NCI-H1436 treated with DMSO at 0.1 percent for 48 hours (cell line): ENCODE data around the gene DPP10.

Experiments used
- DNase-seq: peaks from one replicate; lab custom pipeline; 2025; lab: John Stamatoyannopoulos, UW

DPP10 gene

GRCh38 chr2:114609203-114609602 is 166.8 kb downstream of the DPP10 start:
- DNase-seq, result no peak

DNA sequence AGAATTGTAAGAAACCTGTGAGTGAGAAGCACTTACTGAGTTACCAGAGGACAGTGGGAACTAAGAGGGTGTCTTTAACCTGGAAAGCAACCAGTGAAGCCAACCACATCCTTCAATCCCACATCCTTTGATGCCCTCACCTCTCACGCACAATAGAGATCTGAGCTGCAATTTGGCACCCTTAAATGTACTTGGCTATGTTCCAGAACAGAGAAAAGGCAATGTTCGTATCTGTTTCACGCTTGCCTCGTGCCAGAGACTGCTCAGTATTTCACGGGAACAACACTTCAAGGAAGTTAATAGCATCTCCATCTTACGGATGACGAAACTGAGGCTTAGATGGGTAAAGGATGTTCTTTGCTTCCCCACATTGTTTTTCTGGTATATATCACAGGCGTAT is 167.4 kb downstream of the DPP10 start:
- no peak for DNase-seq

DNA sequence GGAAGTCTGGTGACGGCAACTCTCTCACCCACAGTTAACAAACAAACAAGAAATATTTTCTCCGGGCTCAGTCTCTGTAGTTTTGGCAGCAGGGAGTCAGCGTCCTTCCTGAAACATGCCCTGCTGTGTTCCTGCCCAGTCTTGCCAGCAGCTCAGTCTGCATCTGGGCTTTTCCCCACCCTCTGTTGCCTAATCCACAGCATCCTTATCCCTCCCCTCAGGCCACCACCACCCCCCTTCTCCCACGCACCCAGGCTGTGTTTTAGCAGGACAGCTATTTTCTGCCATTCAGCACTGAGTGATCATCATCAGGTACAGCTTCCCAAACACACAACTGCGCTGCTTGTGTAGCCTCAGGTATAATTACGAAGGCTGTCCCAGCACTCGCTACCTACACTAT is 168.2 kb downstream of the DPP10 start:
- no peak for DNase-seq

GRCh38 chr2:114614592-114614991 is 172.2 kb downstream of the DPP10 start:
- DNase-seq, result no peak

GRCh38 chr2:114628481-114628880 is 186.0 kb downstream of the DPP10 start:
- no peak for DNase-seq

DNA sequence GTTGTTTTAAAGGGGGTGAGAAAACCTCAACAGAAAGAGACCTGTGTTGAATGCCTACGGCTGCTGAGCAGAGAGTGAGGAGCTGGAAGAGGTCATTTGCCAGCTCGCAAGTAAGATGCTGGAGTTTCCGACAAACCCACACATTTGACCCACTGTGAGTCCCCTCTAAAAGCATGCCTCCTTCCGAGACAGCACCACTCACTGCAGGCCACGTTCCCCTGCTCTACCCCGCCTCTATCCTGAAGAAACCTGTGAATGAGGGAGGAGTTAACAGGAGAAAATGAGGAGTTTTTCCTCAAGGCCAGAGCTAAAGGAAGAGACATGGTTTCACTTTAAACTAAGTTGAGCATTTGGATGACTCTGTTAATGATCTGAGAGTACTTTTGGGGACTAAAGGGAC is 188.7 kb downstream of the DPP10 start:
- DNase-seq, result no peak

- no peak for DNase-seq
These were observed 199.8 kb downstream of the DPP10 start for GRCh38 chr2:114642166-114642770.

DNA sequence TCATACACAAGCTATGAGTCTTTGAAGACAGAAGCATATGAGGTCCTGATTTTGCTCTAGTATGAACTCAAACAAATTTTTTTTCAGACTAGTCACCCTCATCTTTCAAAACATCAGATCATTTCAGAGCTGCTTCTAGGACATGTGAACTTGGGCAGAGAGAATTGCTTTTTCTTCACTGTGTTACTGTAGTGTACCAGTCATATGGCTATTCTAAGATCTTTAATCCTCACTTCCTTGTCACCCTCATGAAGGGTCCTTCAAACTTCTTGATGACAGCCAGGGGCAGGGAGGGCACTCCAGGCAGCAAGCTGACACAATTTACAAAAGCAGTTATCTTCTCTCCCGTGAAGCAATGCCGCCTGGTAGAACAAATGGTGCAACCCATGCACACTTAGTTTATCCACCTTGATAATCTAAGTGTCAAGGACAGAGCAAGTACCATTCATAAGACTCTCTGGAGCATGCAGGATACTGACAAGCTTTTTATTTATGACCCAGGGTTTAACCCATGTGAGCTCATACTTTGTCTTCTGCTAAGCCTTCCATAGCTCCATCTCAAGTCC is 200.6 kb downstream of the DPP10 start:
- DNase-seq, result no peak

DNA sequence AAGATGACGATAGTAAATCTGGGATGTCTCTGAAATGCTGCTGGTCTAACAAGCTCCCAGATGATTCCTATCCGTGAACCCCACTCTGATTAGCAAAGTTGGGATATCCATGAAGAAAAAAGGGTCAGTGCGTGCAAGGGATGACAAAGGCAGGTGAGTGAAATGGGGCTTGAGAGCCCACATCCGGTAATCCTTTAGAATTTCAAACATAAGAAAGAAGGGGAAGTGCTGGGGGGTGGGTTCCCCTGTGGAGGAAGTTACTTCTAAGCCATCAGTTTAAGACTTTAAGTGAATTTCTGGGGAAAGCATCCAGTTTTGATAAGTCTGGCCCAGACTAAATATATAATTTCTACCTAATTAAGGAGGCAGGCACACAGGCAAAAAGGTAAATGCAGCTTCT is 209.5 kb downstream of the DPP10 start:
- no peak for DNase-seq

GRCh38 chr2:114659880-114660279 is 217.4 kb downstream of the DPP10 start:
- DNase-seq, result no peak

- DNase-seq, result no peak
These were observed 219.8 kb downstream of the DPP10 start for GRCh38 chr2:114661971-114662939.

GRCh38 chr2:114668415-114668814 is 226.0 kb downstream of the DPP10 start:
- no peak for DNase-seq

GRCh38 chr2:114683251-114683650 is 240.8 kb downstream of the DPP10 start:
- DNase-seq, result no peak

- DNase-seq, result no peak
These were observed 242.0 kb downstream of the DPP10 start for GRCh38 chr2:114684403-114684802.

DNA sequence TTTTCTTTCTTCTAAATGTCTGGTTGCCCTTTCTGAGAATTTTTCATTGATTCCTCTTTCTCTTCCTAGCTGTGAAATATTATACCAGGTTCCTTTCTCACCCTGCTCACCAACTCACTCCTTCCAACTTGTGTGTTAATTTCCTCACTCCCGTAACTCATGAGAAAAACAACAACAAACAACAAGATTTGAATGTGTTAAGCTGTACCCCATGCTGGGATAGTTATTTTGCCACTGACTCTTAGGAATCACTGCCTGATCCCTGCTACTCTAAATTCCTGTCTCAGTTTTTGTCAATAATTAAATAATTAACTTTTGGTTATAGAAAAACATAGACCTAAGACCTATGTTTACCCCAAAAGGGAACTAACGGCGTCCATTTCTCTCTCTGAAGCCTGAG is 242.7 kb downstream of the DPP10 start:
- DNase-seq, result no peak

DNA sequence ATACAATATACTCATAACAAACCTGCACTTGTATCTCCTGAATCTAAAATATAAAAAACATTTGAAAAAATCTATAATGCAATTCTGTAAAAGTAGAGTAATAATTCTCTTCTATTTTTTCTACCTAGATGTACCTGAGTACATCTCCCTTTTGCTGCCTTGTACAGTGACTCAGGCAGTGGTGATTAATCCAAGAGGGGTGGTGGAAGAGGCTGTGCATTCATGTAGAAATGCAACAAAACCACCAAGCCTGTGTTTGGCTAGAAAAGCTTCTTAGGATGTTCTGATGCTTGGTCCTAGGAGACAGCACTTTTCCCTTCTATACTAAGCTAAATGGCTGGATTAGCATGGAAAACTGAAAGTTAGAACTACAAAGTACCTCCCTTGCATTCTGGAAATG is 245.8 kb downstream of the DPP10 start:
- DNase-seq, result no peak

- DNase-seq, result no peak
These were observed 256.1 kb downstream of the DPP10 start for GRCh38 chr2:114698520-114698919.

GRCh38 chr2:114699423-114699944 is 257.0 kb downstream of the DPP10 start:
- no peak for DNase-seq

GRCh38 chr2:114700440-114700839 is 258.0 kb downstream of the DPP10 start:
- DNase-seq, result no peak

DNA sequence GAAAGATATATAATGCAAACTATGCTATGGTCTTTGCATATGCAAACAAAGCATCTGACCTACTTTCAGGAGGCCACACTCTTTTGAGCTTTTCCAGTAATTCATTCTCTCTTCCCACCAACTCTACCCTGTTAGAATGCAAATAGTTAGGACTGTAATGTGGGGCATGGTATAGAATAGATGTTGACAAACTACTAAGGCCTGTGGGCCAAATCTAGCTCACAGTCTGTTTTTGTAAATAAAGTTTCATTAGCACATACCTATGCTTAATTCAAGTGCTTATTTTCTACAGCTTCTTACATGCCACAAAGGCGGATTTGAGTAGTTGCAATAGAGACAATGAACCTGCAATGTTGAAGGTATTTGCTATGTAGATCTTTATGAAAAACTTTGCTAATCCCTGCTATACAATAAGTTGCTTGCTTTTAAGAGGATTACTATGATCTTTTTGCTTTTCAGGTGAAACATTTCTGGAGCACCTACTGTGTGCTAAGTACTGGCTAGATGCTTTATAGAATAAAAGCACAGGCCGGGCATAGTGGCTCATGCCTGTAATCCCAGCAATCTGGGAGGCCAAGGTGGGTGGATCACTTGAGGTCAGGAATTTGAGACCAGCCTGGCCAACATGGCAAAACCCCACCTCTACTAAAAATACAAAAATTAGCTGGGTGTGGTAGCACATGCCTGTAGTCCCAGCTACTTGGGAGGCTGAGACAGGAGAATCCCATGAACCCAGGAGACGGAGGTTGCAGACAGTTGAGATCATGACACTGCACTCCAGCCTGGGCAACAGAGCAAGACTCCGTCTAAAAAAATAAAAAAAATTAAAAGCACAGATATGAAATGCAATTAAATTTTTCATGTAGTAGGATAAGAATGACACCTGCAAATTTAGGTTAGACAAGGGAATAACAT is 267.8 kb downstream of the DPP10 start:
- DNase-seq, result no peak

- DNase-seq, result no peak
These were observed 271.9 kb downstream of the DPP10 start for GRCh38 chr2:114714313-114714712.

- no peak for DNase-seq
These were observed 274.6 kb downstream of the DPP10 start for GRCh38 chr2:114717049-114717448.
